ENCODE measurements around the gene SEPTIN14.

Gene SEPTIN14

DNA sequence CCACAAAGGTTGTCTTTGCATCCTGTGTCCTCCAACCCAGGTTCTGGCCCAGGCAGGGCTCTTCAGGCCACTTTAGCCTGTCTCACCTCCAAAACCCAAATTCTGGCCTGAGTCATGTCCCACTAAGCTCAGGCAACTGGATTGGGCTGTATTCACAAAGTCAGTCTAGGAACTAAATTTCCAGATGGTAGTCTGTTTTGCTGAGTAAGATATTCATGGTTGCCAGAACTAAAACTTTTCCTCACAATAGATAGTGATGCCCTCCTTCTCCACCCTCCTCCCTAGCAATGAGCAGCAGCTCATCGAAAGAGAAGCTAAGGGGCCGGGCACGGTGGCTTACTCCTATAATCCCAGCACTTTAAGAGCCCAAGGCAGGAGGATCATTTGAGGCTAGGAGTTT lies 21.8 kb upstream of the SEPTIN14 start:
- Histone ChIP-seq H2AK5ac (ENCODE audit: low read depth, low read length) (no peak overlapping the region), H4K8ac (ENCODE audit: low read depth, low read length) (no peak overlapping the region), H3K14ac (ENCODE audit: low read length) (no peak overlapping the region), H2BK120ac (ENCODE audit: low read depth, low read length) (no peak overlapping the region), H3K4me3 (ENCODE audit: low read length in 2 of 2) (no peak overlapping the region), H4K91ac (ENCODE audit: low read depth, low read length, poor library complexity) (no peak overlapping the region), H3K4me2 (ENCODE audit: insufficient read depth, low read length, poor library complexity, severe bottlenecking) (no peak overlapping the region), H3K4ac (ENCODE audit: low read length) (no peak overlapping the region), H2AFZ (ENCODE audit: low read length) (no peak overlapping the region), H3K23ac (ENCODE audit: low read depth, low read length, poor library complexity) (no peak overlapping the region), H3K9me3 (replicated peaks in 1 of 2; ENCODE audit: control insufficient read depth in 2 of 2, insufficient read depth in 1 of 2, low read depth in 1 of 2, low read length in 2 of 2) (no peaks in the 10 kb centered on the region), H2BK5ac (ENCODE audit: low read length) (no peak overlapping the region), H3K4me1 (ENCODE audit: control insufficient read depth in 2 of 2, insufficient read depth in 1 of 2, low read depth in 1 of 2, low read length in 2 of 2) (no peaks in the 10 kb centered on the region), H3K27me3 (ENCODE audit: control insufficient read depth in 3 of 3, insufficient read depth in 3 of 3, low read depth in 1 of 3, low read length in 3 of 3) (no peaks in the 10 kb centered on the region), H3K9ac (ENCODE audit: low read depth, low read length, poor library complexity) (no peak overlapping the region), H3K79me1 (ENCODE audit: low read depth, low read length) (no peaks in the 10 kb centered on the region), H3K18ac (ENCODE audit: low read length) (no peak overlapping the region), H2BK12ac (ENCODE audit: low read length) (no peak overlapping the region), H3K27ac (replicated peaks; ENCODE audit: low read length) (no peak overlapping the region), H2BK15ac (ENCODE audit: low read length) (no peak overlapping the region), H3K36me3 (replicated peaks in 1 of 2; ENCODE audit: control insufficient read depth in 2 of 2, insufficient read depth in 2 of 2, low read length in 2 of 2) (no peaks in the 10 kb centered on the region)
- no CpG with 5 or more reads among the region's 3 CpGs for WGBS, 2 donors (ENCODE audit: extremely low coverage in 2 of 2, insufficient read length in 2 of 2, insufficient replicate concordance in 1 of 2)
- DNase-seq (ENCODE audit: low spot score): no peak

DNA sequence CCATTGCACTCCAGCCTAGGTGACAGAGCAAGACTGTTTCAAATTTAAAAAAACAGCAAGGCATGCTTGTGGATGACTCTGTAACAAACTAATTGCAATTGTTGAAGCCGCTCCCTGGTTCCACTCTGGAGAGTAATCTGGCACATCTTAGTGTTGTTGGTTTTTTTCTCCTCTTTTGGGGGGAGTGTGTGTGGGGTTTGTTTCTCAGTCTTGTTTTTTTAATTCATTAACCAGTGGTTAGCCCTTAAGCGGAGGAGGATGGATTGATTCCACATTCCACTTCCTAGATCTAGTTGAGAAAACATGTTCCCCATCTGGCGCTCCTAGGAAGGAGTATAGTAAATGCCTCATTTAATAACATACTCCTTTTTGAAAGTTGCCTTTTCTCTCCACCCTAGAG lies 16.1 kb upstream of the SEPTIN14 start:
- WGBS, 2 donors (ENCODE audit: extremely low coverage in 2 of 2, insufficient read length in 2 of 2, insufficient replicate concordance in 1 of 2): no CpG with 5 or more reads among the region's 3 CpGs
- no peak overlapping the region for H3K14ac ChIP-seq (ENCODE audit: low read length)
- H3K4me2 ChIP-seq (ENCODE audit: insufficient read depth, low read length, poor library complexity, severe bottlenecking): no peak overlapping the region

DNA sequence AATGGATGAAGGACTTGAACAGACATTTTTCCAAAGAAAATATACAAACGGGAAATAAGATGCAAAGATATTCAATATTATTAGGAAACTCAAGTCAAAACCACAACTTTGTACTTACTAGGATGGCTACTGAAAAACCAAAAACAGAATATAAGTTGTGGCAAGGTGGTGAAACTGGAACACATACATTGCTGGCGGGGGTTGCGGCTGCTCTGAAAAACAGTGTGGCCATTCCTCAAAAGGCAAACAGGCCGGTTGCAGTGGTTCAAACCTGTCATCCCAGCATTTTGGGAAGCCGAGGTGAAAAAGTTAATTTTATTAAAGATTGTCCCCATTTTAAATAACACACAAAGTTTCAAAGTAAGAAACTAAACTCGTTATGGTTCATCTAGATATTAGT lies 14.8 kb upstream of the SEPTIN14 start:
- no CpG with 5 or more reads among the region's 6 CpGs for WGBS, 2 donors (ENCODE audit: extremely low coverage in 2 of 2, insufficient read length in 2 of 2, insufficient replicate concordance in 1 of 2)
- H2BK120ac ChIP-seq (ENCODE audit: low read depth, low read length): no peak overlapping the region
- no peak overlapping the region for H3K14ac ChIP-seq (ENCODE audit: low read length)
- no peak overlapping the region for H2AFZ ChIP-seq (ENCODE audit: low read length)
- no peaks in the 10 kb centered on the region for H3K27me3 ChIP-seq (ENCODE audit: control insufficient read depth in 3 of 3, insufficient read depth in 3 of 3, low read depth in 1 of 3, low read length in 3 of 3)
- no peak overlapping the region for H4K8ac ChIP-seq (ENCODE audit: low read depth, low read length)
- H3K79me1 ChIP-seq (ENCODE audit: low read depth, low read length): no peaks in the 10 kb centered on the region
- no peaks in the 10 kb centered on the region for H3K4me1 ChIP-seq (ENCODE audit: control insufficient read depth in 2 of 2, insufficient read depth in 1 of 2, low read depth in 1 of 2, low read length in 2 of 2)
- H2BK5ac ChIP-seq (ENCODE audit: low read length): no peak overlapping the region
- DNase-seq (ENCODE audit: low spot score): no peak
- H3K23ac ChIP-seq (ENCODE audit: low read depth, low read length, poor library complexity): no peak overlapping the region
- no peak overlapping the region for H3K9ac ChIP-seq (ENCODE audit: low read depth, low read length, poor library complexity)
- H3K9me3 ChIP-seq (replicated peaks in 1 of 2; ENCODE audit: control insufficient read depth in 2 of 2, insufficient read depth in 1 of 2, low read depth in 1 of 2, low read length in 2 of 2): no peaks in the 10 kb centered on the region
- H3K4me3 ChIP-seq (ENCODE audit: low read length in 2 of 2): no peak overlapping the region
- H2AK5ac ChIP-seq (ENCODE audit: low read depth, low read length): no peak overlapping the region
- H3K27ac ChIP-seq (replicated peaks; ENCODE audit: low read length): no peak overlapping the region
- no peak overlapping the region for H3K4ac ChIP-seq (ENCODE audit: low read length)
- H4K91ac ChIP-seq (ENCODE audit: low read depth, low read length, poor library complexity): no peak overlapping the region
- H2BK15ac ChIP-seq (ENCODE audit: low read length): no peak overlapping the region
- H3K18ac ChIP-seq (ENCODE audit: low read length): no peak overlapping the region
- H3K4me2 ChIP-seq (ENCODE audit: insufficient read depth, low read length, poor library complexity, severe bottlenecking): no peak overlapping the region
- no peak overlapping the region for H2BK12ac ChIP-seq (ENCODE audit: low read length)
- H3K36me3 ChIP-seq (replicated peaks in 1 of 2; ENCODE audit: control insufficient read depth in 2 of 2, insufficient read depth in 2 of 2, low read length in 2 of 2): no peaks in the 10 kb centered on the region

More for the DNA sequence above, 16.1 kb upstream of the SEPTIN14 start:
- H2BK5ac ChIP-seq (ENCODE audit: low read length): no peak overlapping the region
- H3K23ac ChIP-seq (ENCODE audit: low read depth, low read length, poor library complexity): no peak overlapping the region
- no peak overlapping the region for H4K8ac ChIP-seq (ENCODE audit: low read depth, low read length)
- no peak overlapping the region for H3K4ac ChIP-seq (ENCODE audit: low read length)
- no peak overlapping the region for H2AK5ac ChIP-seq (ENCODE audit: low read depth, low read length)
- no peak overlapping the region for H4K91ac ChIP-seq (ENCODE audit: low read depth, low read length, poor library complexity)
- H3K36me3 ChIP-seq (replicated peaks in 1 of 2; ENCODE audit: control insufficient read depth in 2 of 2, insufficient read depth in 2 of 2, low read length in 2 of 2): no peaks in the 10 kb centered on the region
- no peak overlapping the region for H2BK15ac ChIP-seq (ENCODE audit: low read length)
- no peak overlapping the region for H2AFZ ChIP-seq (ENCODE audit: low read length)
- H2BK12ac ChIP-seq (ENCODE audit: low read length): no peak overlapping the region
- no peak overlapping the region for H3K18ac ChIP-seq (ENCODE audit: low read length)
- H3K27ac ChIP-seq (replicated peaks; ENCODE audit: low read length): no peak overlapping the region
- no peak overlapping the region for H3K9ac ChIP-seq (ENCODE audit: low read depth, low read length, poor library complexity)
- DNase-seq (ENCODE audit: low spot score): no peak
- H3K27me3 ChIP-seq (ENCODE audit: control insufficient read depth in 3 of 3, insufficient read depth in 3 of 3, low read depth in 1 of 3, low read length in 3 of 3): no peaks in the 10 kb centered on the region
- no peaks in the 10 kb centered on the region for H3K4me1 ChIP-seq (ENCODE audit: control insufficient read depth in 2 of 2, insufficient read depth in 1 of 2, low read depth in 1 of 2, low read length in 2 of 2)
- no peaks in the 10 kb centered on the region for H3K9me3 ChIP-seq (replicated peaks in 1 of 2; ENCODE audit: control insufficient read depth in 2 of 2, insufficient read depth in 1 of 2, low read depth in 1 of 2, low read length in 2 of 2)
- no peak overlapping the region for H2BK120ac ChIP-seq (ENCODE audit: low read depth, low read length)
- H3K4me3 ChIP-seq (ENCODE audit: low read length in 2 of 2): no peak overlapping the region
- no peaks in the 10 kb centered on the region for H3K79me1 ChIP-seq (ENCODE audit: low read depth, low read length)

DNA sequence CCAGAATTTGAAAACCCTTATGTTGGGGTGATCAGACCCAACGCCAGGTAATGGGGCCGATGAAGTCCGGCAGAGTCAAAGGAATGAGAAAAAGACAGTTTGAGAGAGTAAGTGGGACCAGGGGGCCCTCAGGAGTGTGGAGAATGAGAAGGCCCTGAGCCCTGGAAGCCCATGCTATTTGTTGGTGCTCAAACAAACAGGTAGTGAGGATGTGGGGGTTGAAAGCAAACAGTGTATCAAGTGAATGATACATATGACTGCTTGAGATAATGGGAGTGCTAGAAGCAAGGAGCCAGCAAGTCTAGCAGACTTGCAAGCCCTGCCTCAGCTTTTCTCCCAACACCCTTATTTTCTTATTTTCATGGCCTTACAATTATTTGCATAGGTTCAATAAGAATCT lies 11.2 kb upstream of the SEPTIN14 start:
- H3K4me1 ChIP-seq (ENCODE audit: control insufficient read depth in 2 of 2, insufficient read depth in 1 of 2, low read depth in 1 of 2, low read length in 2 of 2): no peaks in the 10 kb centered on the region
- no peak overlapping the region for H3K4me3 ChIP-seq (ENCODE audit: low read length in 2 of 2)
- no peak overlapping the region for H2BK5ac ChIP-seq (ENCODE audit: low read length)
- H3K14ac ChIP-seq (ENCODE audit: low read length): no peak overlapping the region
- no peak overlapping the region for H3K4me2 ChIP-seq (ENCODE audit: insufficient read depth, low read length, poor library complexity, severe bottlenecking)
- no peak overlapping the region for H3K4ac ChIP-seq (ENCODE audit: low read length)
- DNase-seq (ENCODE audit: low spot score): no peak
- H3K36me3 ChIP-seq (replicated peaks in 1 of 2; ENCODE audit: control insufficient read depth in 2 of 2, insufficient read depth in 2 of 2, low read length in 2 of 2): no peaks in the 10 kb centered on the region
- peaks cover 0 to 4% of the 10 kb centered on the region in 2 donors for H3K9me3 ChIP-seq (replicated peaks in 1 of 2; ENCODE audit: control insufficient read depth in 2 of 2, insufficient read depth in 1 of 2, low read depth in 1 of 2, low read length in 2 of 2)
- H3K27me3 ChIP-seq (ENCODE audit: control insufficient read depth in 3 of 3, insufficient read depth in 3 of 3, low read depth in 1 of 3, low read length in 3 of 3): no peaks in the 10 kb centered on the region
- no peak overlapping the region for H3K27ac ChIP-seq (replicated peaks; ENCODE audit: low read length)
- H2BK15ac ChIP-seq (ENCODE audit: low read length): no peak overlapping the region
- H2BK12ac ChIP-seq (ENCODE audit: low read length): no peak overlapping the region
- no CpG with 5 or more reads among the region's 3 CpGs for WGBS, 2 donors (ENCODE audit: extremely low coverage in 2 of 2, insufficient read length in 2 of 2, insufficient replicate concordance in 1 of 2)
- no peak overlapping the region for H4K8ac ChIP-seq (ENCODE audit: low read depth, low read length)
- no peak overlapping the region for H2AK5ac ChIP-seq (ENCODE audit: low read depth, low read length)
- no peak overlapping the region for H2AFZ ChIP-seq (ENCODE audit: low read length)
- H3K9ac ChIP-seq (ENCODE audit: low read depth, low read length, poor library complexity): no peak overlapping the region
- H2BK120ac ChIP-seq (ENCODE audit: low read depth, low read length): no peak overlapping the region
- no peak overlapping the region for H3K23ac ChIP-seq (ENCODE audit: low read depth, low read length, poor library complexity)
- H3K79me1 ChIP-seq (ENCODE audit: low read depth, low read length): no peaks in the 10 kb centered on the region
- no peak overlapping the region for H4K91ac ChIP-seq (ENCODE audit: low read depth, low read length, poor library complexity)
- no peak overlapping the region for H3K18ac ChIP-seq (ENCODE audit: low read length)

All from neuronal stem cell (in vitro differentiated cells).